Stimulated activated CD4-positive, alpha-beta T cell treated with anti-CD3 and anti-CD28 coated beads, TNF-alpha, amount 100 ng/mL, for 24 hours (primary cell): ENCODE data around the gene ENTPD8.
A peak's percentile ranks its signal among the peaks of the same experiment; 100 is the strongest.
"Not testable (repeated sequence)": the region's sequence is repeated elsewhere in the genome, so short reads cannot be mapped to it uniquely, and the experiment has no call there.

Source experiments
- DNase-seq, 3 experiments: peaks; one replicate each; pipeline ENCODE4 v3.0.0-alpha.2; 2020; ENCODE audit warnings: low read depth in 3 of 3

The ENTPD8 gene

GRCh38 chr9:137458194-137459151 lies 17.3 kb upstream of the ENTPD8 start:
- DNase-seq: no peak

- no peak for DNase-seq
Observed at GRCh38 chr9:137457406-137458193, 16.4 kb upstream of the ENTPD8 start.

GRCh38 chr9:137456864-137457405 lies 15.8 kb upstream of the ENTPD8 start:
- no peak for DNase-seq

- DNase-seq: no peak
Observed at GRCh38 chr9:137456061-137456863, 15.1 kb upstream of the ENTPD8 start.

GRCh38 chr9:137455359-137455991 lies 14.3 kb upstream of the ENTPD8 start:
- DNase-seq: no peak

- DNase-seq: no peak
Observed at GRCh38 chr9:137454597-137455358, 13.6 kb upstream of the ENTPD8 start.

GRCh38 chr9:137454145-137454596 lies 13.0 kb upstream of the ENTPD8 start:
- peak in 1 of 3 experiments; percentile 35 for DNase-seq

GRCh38 chr9:137453643-137454081 lies 12.5 kb upstream of the ENTPD8 start:
- DNase-seq: peak in 1 of 3 experiments; percentile 60

GRCh38 chr9:137452761-137453642 lies 11.8 kb upstream of the ENTPD8 start:
- DNase-seq: no peak

GRCh38 chr9:137452006-137452760 lies 11.0 kb upstream of the ENTPD8 start:
- no peak for DNase-seq

- not testable (repeated sequence) for DNase-seq
Observed at GRCh38 chr9:137451264-137452005, 10.3 kb upstream of the ENTPD8 start.

- not testable (repeated sequence) for DNase-seq
Observed at GRCh38 chr9:137450539-137451222, 9.5 kb upstream of the ENTPD8 start.

- DNase-seq: no peak
Observed at GRCh38 chr9:137449931-137450538, 8.9 kb upstream of the ENTPD8 start.

GRCh38 chr9:137449081-137449844 lies 8.1 kb upstream of the ENTPD8 start:
- DNase-seq: no peak

- no peak for DNase-seq
Observed at GRCh38 chr9:137448602-137448962, 7.4 kb upstream of the ENTPD8 start.
